MM.1S (cell line): ENCODE data around the gene SPATS2.

ENCODE experiments used
- CTCF ChIP-seq: fragments of 300-600 bp; sonication (generic); IDR thresholded peaks from 2 replicates; pipeline ENCODE4 v1.5.1; 2016; ENCODE audit warnings: antibody characterized with exemption, low read length, mixed read lengths
- EZH2 ChIP-seq: fragments of 300-600 bp; sonication (generic); optimal IDR thresholded peaks from 2 replicates; pipeline ENCODE3; 2017; ENCODE audit warnings: low read depth, mild to moderate bottlenecking, antibody characterized with exemption, low read length, mixed read lengths

GRCh38 chr12:49352351-49352750 lies 14.9 kb upstream of the SPATS2 start:
- TF ChIP-seq CTCF: no peak
- TF ChIP-seq EZH2: no peak
